ENCODE results near the gene TRAF3. TPM values are rescaled to one million over a fixed set of nuclear protein-coding genes. Genes with fewer than 3 reads are reported as not detected.

The TRAF3 gene
- total and polyA plus RNA-seq, 4 donors = 2.1 to 12.0 (median 5.2) TPM

DNA sequence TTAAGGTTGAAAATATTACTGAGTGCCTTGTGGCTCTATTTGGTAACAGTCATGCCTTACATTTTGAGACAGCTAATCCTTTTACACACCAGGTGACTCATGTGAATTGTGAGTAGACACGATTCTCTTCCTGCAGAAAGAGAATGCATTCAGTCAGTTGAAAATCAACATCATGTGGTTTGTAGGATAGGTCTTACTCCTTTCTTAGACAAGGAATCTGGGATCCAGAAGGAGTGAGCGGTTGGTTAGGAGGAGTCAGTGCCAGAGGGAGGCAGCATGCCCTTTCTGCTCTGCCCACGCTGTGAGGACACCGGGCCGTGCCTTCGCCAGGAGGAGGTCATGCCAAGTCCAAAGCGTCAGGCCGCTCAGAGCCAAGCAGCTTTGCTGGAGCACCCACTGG, 47.6 kb downstream of the TRAF3 start:
- no peaks in the 10 kb centered on the region for H3K36me3 ChIP-seq (ENCODE audit: control insufficient read depth in 4 of 4, insufficient read depth in 3 of 4, low read depth in 1 of 4, low read length in 3 of 4)
- no peak for DNase-seq (ENCODE audit: low spot score)
- H3K4me1 ChIP-seq (ENCODE audit: control insufficient read depth in 4 of 4, insufficient read depth in 4 of 4, low read length in 3 of 4) = peaks cover 3 to 15% (median 11%) of the 10 kb centered on the region in 4 donors
- no peaks in the 10 kb centered on the region for H3K9me3 ChIP-seq (ENCODE audit: control insufficient read depth in 4 of 4, low read length in 3 of 4)
- H3K27me3 ChIP-seq (ENCODE audit: control insufficient read depth in 4 of 4, insufficient read depth in 4 of 4, low read length in 3 of 4) = no peaks in the 10 kb centered on the region
- TF ChIP-seq JUND (IDR thresholded peaks at IDR 0.05) (no peak), HNF4A (conservative IDR thresholded peaks at IDR 0.05) (peak; percentile 44 to 55), MAX (IDR thresholded peaks at IDR 0.05) (no peak), SP1 (IDR thresholded peaks at IDR 0.05) (no peak), NR2F2 (IDR thresholded peaks at IDR 0.05) (no peak), ATF3 (IDR thresholded peaks at IDR 0.05) (no peak), HNF4G (IDR thresholded peaks at IDR 0.05) (no peak), RXRA (IDR thresholded peaks at IDR 0.05) (peak; percentile 71 to 81), REST (IDR thresholded peaks at IDR 0.05) (no peak), RAD21 (IDR thresholded peaks at IDR 0.05) (peak; percentile 82), CTCF (IDR thresholded peaks at IDR 0.05; ENCODE audit: low read depth, low read length, missing input control) (peak; percentile 33), FOXA1 (IDR thresholded peaks at IDR 0.05) (no peak), TAF1 (conservative IDR thresholded peaks at IDR 0.05) (no peak), FOXA2 (IDR thresholded peaks at IDR 0.05) (no peak), EGR1 (IDR thresholded peaks at IDR 0.05; ENCODE audit: low read depth in 2 of 2) (peak in 1 of 2 donors; percentile 11), YY1 (IDR thresholded peaks at IDR 0.05) (no peak), GABPA (IDR thresholded peaks at IDR 0.05 in 1 of 2, conservative IDR thresholded peaks at IDR 0.05 in 1 of 2) (no peak)
- TF ChIP-seq, protein P1, sequence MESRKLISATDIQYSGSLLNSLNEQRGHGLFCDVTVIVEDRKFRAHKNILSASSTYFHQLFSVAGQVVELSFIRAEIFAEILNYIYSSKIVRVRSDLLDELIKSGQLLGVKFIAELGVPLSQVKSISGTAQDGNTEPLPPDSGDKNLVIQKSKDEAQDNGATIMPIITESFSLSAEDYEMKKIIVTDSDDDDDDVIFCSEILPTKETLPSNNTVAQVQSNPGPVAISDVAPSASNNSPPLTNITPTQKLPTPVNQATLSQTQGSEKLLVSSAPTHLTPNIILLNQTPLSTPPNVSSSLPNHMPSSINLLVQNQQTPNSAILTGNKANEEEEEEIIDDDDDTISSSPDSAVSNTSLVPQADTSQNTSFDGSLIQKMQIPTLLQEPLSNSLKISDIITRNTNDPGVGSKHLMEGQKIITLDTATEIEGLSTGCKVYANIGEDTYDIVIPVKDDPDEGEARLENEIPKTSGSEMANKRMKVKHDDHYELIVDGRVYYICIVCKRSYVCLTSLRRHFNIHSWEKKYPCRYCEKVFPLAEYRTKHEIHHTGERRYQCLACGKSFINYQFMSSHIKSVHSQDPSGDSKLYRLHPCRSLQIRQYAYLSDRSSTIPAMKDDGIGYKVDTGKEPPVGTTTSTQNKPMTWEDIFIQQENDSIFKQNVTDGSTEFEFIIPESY (IDR thresholded peaks at IDR 0.05) = no peak
- no peak overlapping the region for H3K9ac ChIP-seq (ENCODE audit: low read depth in 1 of 2, low read length in 2 of 2)
- no peak overlapping the region for H3K27ac ChIP-seq (ENCODE audit: low read depth in 1 of 2, low read length in 2 of 2)
- no peak overlapping the region for H3K4me3 ChIP-seq (ENCODE audit: low read depth in 1 of 3, low read length in 3 of 3)
- WGBS = 47% methylated on average over 8 of the region's 8 CpGs

All from liver (tissue), 9 donors.